Activated T-helper 1 cell treated with anti-CD3 and anti-CD28 coated beads, Interleukin-2, amount 50 U/mL, for 16 hours (primary cell): ENCODE results near the gene XBP1.
"Not testable (repeated sequence)": the region's sequence is repeated elsewhere in the genome, so short reads cannot be mapped to it uniquely, and the experiment has no call there.

Experiments
- DNase-seq, 2 donors: peaks; one replicate each; pipeline ENCODE4 v3.0.0-alpha.2; 2020; ENCODE audit warnings: low read depth in 1 of 2, low spot score in 1 of 2

Gene XBP1

DNA sequence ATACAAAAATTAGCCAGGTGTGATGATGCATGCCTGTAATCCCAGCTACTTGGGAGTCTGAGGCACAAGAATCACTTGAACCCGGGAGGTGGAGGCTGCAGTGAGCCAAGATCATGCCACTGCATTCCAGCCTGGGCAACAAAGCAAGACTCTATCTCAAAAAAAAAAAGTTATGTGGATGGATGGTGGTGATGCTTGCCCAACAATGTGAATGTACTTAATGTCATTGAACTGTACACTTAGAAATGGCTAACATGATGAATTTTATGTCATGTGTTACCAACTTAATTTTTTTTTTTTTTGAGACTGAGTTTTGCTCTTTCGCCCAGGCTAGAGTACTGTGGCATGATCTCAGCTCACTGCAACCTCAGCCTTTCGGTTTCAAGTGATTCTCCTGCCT lies 45.9 kb downstream of the XBP1 start:
- not testable (repeated sequence) for DNase-seq

DNA sequence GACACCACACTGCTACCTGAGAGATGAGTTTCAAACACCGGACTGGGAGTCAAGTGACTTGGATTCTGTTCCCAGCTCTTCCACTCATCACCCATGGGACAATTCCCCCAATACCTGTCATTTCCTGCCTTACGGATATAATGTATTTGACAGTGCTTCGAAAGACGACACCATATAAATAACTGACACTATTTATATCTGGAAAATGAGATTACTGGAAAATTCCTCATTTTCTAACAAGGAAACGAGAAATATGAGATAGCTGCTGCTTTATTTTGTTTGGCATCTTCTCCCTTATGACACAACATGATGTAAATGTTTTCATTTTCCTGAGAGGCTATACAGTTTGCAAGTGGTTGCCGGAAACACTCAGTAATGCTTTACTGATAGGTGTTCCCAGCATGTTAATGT lies 49.9 kb downstream of the XBP1 start:
- no peak for DNase-seq
